GM23248 (cell line): ENCODE data around the gene PRDM16.

Source experiments
- EZH2 ChIP-seq: fragments of 200-600 bp; sonication (generic); IDR thresholded peaks from 2 replicates; pipeline ENCODE4 v1.6.1; 2018; ENCODE audit warnings: antibody characterized with exemption, mild to moderate bottlenecking; ENCODE audit not compliant: insufficient read depth, poor library complexity, severe bottlenecking
- EZH2phosphoT487 ChIP-seq: fragments of 200-600 bp; sonication (generic); IDR thresholded peaks from 2 replicates; pipeline ENCODE4 v1.6.1; 2018; ENCODE audit warnings: antibody characterized with exemption, moderate library complexity, mild to moderate bottlenecking, low read depth; ENCODE audit not compliant: insufficient read depth

- TF ChIP-seq EZH2 = no peak
- no peak for TF ChIP-seq EZH2phosphoT487
These were observed 295.5 kb downstream of the PRDM16 start for GRCh38 chr1:3364551-3364950.
